GM21447 (cell line): ENCODE data around the gene PERM1.
A peak's percentile ranks its signal among the peaks of the same experiment; 100 is the strongest.
"Not testable (repeated sequence)": the region's sequence is repeated elsewhere in the genome, so short reads cannot be mapped to it uniquely, and the experiment has no call there.

ENCODE experiments used
- ATAC-seq: cut with Tn5 transposase; IDR thresholded peaks from one replicate; pipeline ENCODE4 v1.9.1; 2021; ENCODE audit not compliant: unreplicated experiment

The PERM1 gene

DNA sequence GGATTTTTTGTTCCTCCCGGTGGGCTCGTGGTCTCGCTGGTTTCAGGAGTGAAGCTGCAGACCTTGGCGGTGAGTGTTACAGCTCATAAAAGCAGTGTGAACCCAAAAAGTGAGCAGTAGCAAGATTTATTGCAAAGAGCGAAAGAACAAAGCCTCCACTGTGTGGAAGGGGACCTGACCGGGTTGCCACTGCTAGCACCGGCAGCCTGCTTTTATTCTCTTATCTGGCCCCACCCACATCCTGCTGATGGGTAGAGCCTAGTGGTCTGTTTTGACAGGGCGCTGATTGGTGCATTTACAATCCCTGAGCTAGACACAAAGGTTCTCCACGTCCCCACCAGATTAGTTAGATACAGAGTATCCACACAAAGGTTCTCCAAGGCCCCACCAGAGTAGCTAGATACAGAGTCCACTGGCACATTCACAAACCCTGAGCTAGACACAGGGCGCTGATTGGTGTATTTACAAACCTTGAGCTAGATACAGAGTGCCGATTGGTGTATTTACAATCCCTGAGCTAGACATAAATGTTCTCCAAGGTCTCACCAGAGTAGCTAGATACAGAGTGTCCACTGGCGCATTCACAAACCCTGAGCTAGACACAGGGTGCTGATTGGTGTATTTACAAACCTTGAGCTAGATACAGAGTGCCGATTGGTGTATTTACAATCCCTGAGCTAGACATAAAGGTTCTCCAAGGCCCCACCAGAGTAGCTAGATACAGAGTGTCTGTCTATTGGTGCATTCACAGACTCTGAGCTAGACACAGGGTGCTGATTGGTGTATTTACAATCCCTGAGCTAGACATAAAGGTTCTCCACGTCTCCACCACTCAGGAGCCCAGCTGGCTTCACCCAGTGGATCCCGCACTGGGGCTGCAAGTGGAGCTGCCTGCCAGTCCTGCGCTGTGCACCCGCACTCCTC lies 35.8 kb upstream of the PERM1 start:
- not testable (repeated sequence) for ATAC-seq

DNA sequence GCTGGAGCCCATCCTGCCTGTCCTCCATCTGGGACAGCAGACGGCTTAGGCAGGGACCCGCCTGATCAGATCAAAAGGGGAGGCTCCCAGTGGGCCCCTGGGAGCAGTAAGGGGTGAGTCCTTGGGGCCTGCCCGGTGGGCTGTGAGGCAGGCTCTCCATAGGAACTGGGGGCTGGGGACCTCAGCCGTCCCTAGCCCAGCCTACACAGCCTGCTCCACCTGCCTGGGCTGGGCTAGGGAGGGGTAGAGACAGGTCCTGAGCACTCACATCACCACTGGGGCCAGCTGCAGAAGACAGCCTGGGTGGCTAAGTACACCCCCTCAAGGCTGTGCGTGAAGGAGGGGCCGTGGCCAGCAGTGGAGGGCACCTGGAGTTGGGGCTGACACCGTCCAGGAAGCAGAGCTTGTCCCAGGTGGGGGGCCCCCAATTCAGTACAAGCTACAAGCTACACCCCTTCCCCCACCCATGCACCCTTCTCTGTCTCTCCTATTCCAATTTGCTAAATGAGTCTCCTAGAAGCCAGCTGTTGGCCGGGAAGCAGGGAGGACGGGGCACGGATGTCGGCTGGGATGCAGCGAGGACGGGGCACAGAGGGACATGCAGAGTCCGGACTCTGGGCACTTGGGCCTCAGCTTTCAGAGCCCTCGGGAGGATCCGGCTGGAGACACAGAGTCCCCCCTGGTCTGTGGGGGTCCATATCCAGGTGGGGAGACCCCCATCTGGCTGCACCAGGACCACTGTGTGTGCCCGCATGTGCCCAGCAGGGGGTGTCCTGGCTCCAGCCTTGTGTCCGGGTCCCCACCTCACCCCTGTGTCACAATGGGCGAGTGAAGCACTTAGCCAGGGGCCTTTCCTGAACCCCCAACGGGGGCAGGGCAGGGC lies 33.1 kb upstream of the PERM1 start:
- ATAC-seq, result no peak

DNA sequence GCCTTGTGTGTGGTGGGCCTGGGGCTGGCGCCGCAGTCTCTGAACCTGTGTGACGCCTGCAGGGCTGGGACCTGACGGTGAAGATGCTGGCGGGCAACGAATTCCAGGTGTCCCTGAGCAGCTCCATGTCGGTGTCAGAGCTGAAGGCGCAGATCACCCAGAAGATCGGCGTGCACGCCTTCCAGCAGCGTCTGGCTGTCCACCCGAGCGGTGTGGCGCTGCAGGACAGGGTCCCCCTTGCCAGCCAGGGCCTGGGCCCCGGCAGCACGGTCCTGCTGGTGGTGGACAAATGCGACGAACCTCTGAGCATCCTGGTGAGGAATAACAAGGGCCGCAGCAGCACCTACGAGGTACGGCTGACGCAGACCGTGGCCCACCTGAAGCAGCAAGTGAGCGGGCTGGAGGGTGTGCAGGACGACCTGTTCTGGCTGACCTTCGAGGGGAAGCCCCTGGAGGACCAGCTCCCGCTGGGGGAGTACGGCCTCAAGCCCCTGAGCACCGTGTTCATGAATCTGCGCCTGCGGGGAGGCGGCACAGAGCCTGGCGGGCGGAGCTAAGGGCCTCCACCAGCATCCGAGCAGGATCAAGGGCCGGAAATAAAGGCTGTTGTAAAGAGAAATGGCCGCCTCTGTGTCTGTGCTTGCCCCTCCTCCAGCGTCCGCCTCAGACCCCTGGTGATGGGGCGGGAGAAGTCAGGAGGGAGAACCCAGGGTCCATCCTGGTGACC lies 32.2 kb upstream of the PERM1 start:
- peak; percentile 29 for ATAC-seq

DNA sequence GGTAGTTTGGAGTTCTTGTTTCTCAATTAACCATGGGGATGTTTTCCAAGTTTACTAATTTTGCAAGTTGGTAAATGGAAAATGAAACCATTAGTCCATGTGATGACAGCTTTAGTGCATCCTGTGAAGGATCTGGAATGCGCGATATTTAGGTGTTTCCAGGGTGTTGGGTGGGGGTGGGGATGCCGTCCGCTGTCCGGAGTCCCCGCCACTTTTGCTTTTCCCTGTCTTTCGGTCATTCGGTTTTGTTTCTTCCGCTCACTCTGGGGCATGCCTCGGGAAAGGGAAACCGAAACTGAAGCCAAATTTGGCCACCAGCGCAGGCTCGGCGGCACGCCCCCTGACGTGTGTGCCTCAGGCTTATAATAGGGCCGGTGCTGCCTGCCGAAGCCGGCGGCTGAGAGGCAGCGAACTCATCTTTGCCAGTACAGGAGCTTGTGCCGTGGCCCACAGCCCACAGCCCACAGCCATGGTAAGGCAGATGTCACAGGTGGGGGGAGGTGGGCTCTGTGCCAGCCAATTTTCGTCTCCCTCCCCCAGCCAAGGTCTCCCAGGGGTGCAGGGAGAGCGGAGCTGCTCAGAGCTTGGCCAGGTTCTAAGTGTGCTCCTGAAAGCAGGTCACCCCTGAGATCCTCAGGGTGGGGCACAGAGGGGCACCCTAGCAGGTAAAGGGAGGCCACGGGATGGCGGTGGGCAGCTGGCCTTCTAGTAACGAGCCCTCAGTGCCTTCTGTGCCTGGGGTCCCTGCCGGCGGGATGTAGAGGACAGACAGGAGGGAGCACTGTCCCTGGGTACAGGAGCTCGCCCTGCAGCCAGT lies 31.4 kb upstream of the PERM1 start, which contains the start of gene ISG15:
ISG15 (plus strand) TSS at position 393 of the 817 bp plus-strand sequence; CDS start at position 470, 77 bp downstream.
- ATAC-seq, result peak; percentile 76

DNA sequence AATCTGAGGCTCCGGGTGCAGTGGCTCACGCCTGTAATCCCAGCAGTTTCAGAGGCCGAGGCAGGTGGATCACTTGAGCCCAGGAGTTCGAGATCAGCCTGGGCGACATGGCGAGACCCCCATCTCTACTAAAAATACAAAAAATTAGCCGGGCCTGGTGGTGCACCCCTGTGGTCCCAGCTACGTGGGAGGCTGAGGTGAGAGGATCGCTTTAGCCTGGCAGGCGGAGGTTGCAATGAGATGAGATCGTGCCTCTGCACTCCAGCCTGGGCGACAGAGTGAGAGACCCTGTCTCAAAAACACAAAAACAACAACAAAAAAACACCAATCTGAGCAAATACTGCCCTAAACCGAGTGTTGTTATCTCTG lies 30.8 kb upstream of the PERM1 start:
- ATAC-seq, result not testable (repeated sequence)

DNA sequence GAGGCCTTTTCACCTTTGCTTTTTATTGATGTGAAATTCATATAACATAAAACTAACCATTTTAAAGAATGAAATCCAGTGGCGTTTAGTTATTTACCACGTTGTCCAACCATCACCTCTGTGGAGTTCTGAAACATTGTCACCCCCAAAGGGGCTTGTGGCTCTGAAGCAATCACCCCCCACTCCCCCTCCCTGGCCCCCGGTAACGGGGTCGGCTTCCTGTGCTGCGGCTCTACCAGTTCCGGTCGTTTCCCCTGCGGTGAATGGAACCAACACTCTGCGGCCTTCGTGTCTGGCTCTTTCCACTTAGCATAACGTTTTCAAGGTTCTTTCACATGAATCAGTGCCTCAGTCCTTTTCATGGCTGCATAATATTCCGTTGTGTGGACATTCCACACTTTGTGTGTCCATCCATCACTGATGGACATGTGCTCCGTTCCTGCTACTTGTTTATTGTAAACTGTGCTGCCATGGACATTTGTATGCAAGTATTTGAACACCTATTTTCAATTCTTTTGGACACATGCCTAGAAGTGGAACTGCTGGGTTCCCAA lies 29.6 kb upstream of the PERM1 start:
- ATAC-seq, result no peak

DNA sequence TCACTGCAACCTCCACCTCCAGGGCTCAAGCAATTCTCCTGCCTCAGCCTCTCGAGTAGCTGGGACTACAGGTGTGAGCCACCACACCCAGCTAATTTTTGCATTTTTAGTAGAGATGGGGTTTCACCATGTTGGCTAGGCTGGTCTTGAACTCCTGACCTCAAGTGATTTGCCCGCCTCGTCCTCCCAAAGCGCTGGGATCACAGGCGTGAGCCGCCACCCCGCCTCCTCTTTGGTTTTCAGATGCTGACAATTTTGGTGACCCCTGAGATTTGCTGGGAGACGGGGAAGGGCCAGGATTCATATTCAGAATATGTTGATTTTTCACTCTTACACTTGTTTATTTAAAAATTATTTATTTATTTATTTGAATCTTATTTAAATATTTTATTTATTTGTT lies 28.2 kb upstream of the PERM1 start:
- not testable (repeated sequence) for ATAC-seq

DNA sequence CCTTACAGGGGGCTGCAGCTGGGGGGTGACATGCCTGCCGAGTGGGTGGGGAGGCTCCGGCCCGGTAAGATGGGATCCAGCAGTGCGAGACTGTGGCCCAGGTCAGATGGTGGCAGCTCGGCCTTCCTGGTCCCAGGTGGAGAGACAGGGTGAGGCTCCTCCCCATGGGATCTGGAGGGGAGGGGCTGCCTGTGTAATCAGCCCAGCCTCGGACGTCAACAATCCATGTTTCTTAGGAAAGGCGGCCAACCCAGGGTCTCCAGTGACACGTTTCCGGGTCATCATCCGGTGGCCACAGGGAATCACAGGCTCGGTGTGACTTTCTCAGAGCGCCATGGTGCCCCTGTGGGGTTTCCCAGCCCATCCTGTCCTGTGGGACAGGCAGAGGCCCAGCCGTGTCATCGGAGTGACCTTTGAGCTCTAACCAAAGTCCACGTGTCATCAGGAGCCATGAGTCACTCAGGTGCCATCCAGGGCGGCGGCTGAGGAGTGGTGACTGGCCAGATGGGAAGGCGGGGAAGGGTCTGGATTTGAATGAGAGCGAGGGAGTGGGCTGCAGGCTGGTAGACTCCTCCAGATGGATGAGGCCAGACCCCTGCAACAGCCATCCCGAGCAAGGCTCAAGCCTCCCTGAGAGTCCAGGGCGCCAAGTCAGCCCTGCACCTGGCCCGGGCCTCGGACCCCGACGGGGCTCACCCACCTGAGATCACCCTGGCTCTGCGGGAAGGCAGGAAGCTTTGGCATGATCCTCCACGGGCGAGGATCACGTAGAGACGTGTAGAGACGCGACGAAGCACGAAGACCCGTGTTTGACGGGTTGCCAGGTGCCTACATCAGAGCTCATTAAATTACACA lies 24.6 kb upstream of the PERM1 start:
- ATAC-seq, result no peak

DNA sequence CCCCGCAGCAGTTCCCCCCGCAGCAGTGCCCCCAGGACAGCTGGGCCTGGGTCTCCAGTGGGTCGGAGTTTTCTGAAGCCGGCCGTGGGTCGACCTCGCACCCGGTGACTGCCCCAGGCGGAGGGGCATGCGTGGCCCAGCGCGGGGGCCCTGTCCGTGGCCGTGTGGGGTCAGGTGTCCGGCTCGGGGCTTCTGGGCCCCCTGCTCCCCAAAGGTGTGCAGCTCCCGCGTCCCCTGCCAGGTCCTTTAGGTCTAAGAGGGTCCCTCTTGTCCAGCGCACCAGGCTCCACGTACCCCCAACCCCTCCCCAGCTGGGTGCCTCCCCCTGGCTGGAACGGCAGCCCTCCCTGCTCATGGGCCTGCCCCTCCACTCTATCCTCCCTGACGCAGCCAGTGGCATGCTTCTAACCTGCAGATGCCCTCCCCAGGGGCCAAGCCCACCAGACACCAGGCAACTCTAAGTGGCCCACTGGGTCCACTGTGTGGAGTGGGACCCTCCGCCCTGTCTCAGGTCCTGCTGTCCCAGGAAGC lies 23.9 kb upstream of the PERM1 start:
- no peak for ATAC-seq

DNA sequence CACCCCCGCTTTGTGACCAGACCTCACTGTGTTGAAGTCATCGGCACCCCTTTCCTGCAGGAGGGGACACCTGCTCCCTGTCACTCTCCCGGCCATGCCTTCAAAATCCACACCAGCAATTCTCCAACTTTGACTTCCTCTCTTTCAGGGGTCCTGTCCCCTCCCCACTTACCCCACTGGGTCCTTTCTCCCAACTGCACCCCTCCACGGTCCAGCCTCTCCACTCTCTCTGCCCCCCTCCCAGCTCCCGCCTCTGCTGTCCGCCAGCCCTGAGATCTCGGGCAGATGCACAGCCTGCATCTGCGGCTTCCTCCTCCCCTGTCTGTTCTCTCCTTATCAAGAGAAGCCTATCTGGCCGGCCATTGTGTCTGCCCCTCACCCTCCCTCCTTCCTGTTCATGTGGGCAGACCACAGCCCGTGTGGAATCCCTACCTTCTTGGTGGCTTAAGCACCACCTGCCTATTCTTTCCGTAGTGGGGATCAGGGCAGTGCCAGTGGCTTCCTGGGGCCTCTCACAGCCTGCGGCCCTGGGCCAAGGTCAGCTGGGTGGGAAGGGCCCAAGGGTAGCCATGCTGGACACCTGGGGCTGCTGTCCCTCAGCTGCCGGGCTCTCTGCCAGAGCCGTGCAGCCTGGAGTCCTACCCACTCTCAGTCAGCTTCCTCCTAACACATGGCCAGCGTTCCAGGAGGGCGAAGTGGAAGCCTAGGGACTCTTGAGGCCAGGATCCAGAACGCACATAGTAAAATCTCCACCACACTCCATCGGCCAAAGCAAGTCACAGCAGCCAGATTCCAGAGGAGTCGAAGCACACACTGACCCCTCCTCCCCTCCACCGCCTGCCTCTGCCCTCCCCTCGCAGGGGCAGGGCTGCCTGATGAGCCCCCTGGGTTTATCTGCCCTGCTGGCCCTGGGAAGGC lies 23.1 kb upstream of the PERM1 start:
- ATAC-seq, result no peak

DNA sequence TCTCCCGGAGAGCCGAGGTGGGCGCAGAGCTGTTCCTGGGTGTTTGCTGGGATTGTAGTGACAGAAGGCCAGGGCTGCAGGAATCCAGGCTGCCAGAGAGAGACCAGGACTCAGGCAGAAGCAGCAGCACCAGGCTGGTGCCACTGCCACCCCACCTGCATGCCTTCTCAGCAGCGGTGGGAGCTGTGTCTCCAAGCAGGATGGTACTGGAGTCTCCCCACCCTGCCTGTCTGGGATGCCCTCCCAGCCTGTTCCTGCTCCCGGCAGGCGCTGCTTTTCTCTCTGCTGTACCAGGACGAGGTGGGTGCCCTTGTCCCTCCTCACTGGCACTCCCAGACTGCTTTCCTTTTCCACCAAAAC lies 22.5 kb upstream of the PERM1 start:
- ATAC-seq, result no peak

DNA sequence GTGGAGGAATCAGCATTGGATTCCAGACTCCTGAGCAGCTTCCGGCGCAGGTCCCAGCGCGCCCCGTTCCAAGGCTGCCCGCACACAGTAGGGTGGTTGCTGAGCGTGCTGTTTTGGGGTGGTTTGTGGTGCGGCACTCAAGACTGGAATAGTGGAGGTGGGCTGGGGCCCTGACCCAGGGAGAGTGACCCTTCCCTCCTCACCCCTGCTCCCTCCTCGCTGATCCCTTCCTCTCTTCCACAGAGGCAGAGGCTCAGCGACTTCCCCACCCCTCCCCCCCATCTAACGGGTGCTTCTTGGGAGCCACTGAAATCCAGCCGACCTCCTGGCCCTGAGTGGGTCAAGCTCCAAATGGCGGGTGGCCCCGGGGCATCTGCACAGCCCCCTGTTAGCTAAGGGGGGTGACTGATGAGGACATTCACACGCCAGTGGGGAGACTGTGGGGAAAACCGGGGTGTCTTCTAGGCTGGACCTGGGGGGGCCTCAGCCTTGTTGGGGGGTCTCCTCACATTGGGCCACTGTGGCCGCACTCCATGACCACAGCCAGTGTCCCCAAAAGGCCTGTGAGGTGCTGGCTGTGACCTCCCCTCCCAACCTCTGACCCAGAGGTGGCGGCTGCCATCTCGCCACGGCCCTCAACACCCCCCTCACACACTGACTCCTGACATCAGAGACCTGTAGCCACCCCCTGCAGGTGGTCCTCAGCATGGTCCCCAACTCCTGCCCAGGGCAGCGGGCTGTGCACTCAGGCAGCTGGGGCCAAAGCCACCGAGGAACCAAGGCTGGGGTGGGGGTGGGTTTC lies 21.9 kb upstream of the PERM1 start:
- ATAC-seq, result no peak

DNA sequence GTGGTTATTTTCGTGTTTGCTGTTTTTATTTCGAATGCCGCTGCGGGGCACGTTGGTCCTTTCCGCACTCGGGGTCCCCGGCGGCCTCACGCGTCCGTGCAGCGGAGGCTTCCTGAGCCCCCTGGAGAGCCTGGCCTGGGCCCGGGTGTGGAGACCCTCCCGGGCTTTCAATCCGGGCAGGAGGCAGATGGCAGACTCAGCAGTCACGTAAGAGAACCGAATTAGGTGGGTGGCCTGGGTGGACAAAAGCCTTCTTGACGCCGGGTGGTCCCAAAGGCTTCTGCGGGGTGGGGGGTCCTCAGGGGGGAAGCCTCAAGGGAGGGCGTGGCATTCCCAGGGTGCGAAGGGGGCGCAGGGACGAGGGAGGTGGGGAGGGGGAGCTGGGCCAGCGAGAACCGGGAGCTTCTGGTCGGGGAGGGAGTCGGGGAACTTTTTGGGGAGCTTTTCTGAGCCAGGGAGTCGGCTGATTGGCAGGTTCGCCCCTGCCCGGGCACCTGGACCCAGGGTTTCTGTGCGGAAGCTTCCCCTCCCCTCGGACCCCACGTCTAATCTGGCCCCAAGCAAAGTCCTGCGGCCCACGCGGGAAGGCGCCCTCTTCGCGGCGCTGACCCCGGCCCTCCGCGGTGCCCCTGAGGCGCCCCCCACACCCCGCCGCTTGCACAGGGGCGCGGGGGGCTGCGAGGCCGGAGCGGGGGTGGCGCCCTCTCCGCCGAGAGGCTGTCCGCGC lies 19.3 kb upstream of the PERM1 start:
- ATAC-seq, result no peak

DNA sequence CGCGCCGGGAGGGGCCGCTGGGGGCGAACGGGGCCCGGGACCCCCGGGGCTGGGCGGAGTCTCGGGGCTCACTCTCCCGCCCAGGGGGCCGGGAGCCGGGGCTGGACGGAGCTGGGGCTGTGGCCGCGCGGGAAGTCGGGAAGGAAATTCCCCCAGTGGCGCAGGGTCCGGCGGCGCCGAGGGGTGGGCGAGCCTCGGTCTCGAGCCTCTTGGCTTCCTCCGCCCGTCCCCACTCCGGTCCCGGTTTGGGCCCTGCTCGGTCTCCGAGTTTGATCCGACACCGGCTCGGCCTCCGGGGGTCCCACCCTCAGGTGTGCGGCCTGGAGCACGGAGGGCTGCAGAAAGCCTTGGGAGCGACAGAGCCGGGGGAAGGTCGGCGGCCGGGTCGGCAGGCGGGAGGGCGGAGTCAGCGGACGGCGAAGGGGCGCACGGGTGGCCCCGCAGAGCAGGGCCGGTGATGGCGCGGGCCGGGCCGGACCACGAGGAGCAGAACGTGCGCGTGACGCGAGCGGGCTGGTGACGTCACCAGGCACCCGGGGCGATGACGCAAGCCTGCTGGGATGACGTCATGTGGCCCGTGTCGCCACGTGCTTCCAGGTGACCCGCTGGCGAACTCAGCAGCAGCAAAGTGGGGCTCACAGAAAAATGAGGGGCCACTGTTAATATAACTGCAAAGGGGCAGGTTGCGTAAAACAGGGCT lies 18.6 kb upstream of the PERM1 start:
- peak; percentile 8 for ATAC-seq

DNA sequence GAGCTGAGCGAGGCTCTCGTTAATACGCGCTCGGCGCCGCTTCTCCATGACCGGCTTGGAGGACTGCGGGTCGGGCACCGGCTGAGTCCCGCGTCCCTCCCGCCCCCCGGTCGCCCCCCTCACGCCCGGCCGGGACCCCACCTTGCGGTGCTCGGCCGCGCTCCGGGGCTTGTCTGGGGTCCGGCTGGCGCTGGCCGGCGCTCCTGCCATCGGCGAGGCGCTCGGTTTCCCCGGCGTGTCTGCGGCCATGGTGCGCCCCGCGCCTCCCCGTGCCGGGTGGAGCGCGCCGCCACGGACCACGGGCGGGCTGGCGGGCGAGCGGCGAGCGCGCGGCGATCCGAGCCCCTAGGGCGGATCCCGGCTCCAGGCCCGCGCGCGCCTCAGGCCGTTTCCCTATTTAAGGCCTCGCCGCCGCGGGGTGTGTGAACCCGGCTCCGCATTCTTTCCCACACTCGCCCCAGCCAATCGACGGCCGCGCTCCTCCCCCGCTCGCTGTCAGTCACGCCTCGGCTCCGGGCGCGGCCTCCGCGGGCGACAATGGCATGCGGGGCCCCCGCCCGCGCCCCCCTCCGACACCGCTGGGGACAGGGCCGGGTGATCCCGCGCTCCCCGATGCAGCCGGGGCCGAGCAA lies 17.9 kb upstream of the PERM1 start, which contains the start of gene HES4:
HES4 (minus strand) TSS at position 373 of the 632 bp plus-strand sequence; CDS start at position 249, 124 bp downstream.
- ATAC-seq, result peak; percentile 30
